Limb (tissue), 2 donors: ENCODE results near the gene PRPF19.

Experiments used
- DNase-seq, 2 donors: peaks; one replicate each; pipeline ENCODE4 v3.0.0-alpha.2; 2016; ENCODE audit errors: extremely low spot score in 2 of 2

PRPF19 gene

GRCh38 chr11:60875366-60876167 lies 30.8 kb downstream of the PRPF19 start:
- DNase-seq, result no peak

- no peak for DNase-seq
These were observed 31.7 kb downstream of the PRPF19 start for GRCh38 chr11:60874421-60875365.

- no peak for DNase-seq
These were observed 32.9 kb downstream of the PRPF19 start for GRCh38 chr11:60873533-60873932.

- no peak for DNase-seq
These were observed 33.3 kb downstream of the PRPF19 start for GRCh38 chr11:60872961-60873524.

- no peak for DNase-seq
These were observed 34.0 kb downstream of the PRPF19 start for GRCh38 chr11:60872124-60872960.

- no peak for DNase-seq
These were observed 34.9 kb downstream of the PRPF19 start for GRCh38 chr11:60871378-60872061.

- no peak for DNase-seq
These were observed 35.5 kb downstream of the PRPF19 start for GRCh38 chr11:60870733-60871377.

- DNase-seq, result no peak
These were observed 36.1 kb downstream of the PRPF19 start for GRCh38 chr11:60870276-60870675.

GRCh38 chr11:60869451-60869825 lies 36.9 kb downstream of the PRPF19 start:
- no peak for DNase-seq

GRCh38 chr11:60868682-60869450 lies 37.5 kb downstream of the PRPF19 start:
- no peak for DNase-seq

GRCh38 chr11:60867871-60868681 lies 38.3 kb downstream of the PRPF19 start:
- DNase-seq, result no peak

GRCh38 chr11:60866911-60867870 lies 39.2 kb downstream of the PRPF19 start, which contains the start of gene ZP1:
ZP1 (plus strand) TSS chr11:60867542; CDS start chr11:60867562, 20 bp downstream.
- DNase-seq, result no peak

- DNase-seq, result no peak
These were observed 41.4 kb downstream of the PRPF19 start for GRCh38 chr11:60864856-60865513.

- DNase-seq, result no peak
These were observed 42.5 kb downstream of the PRPF19 start for GRCh38 chr11:60863550-60864521.

- no peak for DNase-seq
These were observed 44.2 kb downstream of the PRPF19 start for GRCh38 chr11:60862171-60862570.
